NB4 (cell line): Measurements from ENCODE around the gene CYCS.

Experiments used
- CTCF ChIP-seq: IDR thresholded peaks from one replicate; pipeline ENCODE4 v1.5.1; 2012; ENCODE audit warnings: low read depth, low read length
- MAX ChIP-seq: IDR thresholded peaks from 2 replicates; pipeline ENCODE4 v1.6.1; 2011; ENCODE audit warnings: low read depth, low read length
- MYC ChIP-seq: IDR thresholded peaks from 2 replicates; pipeline ENCODE4 v1.6.1; 2011; ENCODE audit warnings: low read depth, low read length
- POLR2A ChIP-seq: IDR thresholded peaks from 2 replicates; pipeline ENCODE4 v1.6.1; 2011; ENCODE audit warnings: mild to moderate bottlenecking; ENCODE audit not compliant: insufficient read length; ENCODE audit errors: extremely low read depth

- no peak for TF ChIP-seq CTCF
- TF ChIP-seq MAX, result no peak
- no peak for TF ChIP-seq MYC
- TF ChIP-seq POLR2A, result no peak
These were observed 42.3 kb upstream of the CYCS start for GRCh38 chr7:25167262-25167843.
